MM.1S (cell line): Measurements from ENCODE around the gene METTL27.
"Not testable (repeated sequence)": the region's sequence is repeated elsewhere in the genome, so short reads cannot be mapped to it uniquely, and the experiment has no call there.

Experiments used
- DNase-seq: peaks from one replicate; pipeline ENCODE4 v3.0.0-alpha.2; 2015
- H2AFZ ChIP-seq: fragments of 300-600 bp; sonication (generic); 2 replicates; pipeline ENCODE4 v1.6.0; 2016; ENCODE audit warnings: antibody characterized with exemption, low read length
- H3F3A ChIP-seq: fragments of 300-600 bp; sonication (generic); 2 replicates; pipeline ENCODE4 v1.6.1; 2016; ENCODE audit warnings: mild to moderate bottlenecking, antibody characterized with exemption, low read length, moderate library complexity, mixed read lengths; ENCODE audit not compliant: insufficient read depth
- H3K27ac ChIP-seq: fragments of 300-600 bp; sonication (generic); 2 replicates; pipeline ENCODE4 v1.5.1; 2016; ENCODE audit warnings: mild to moderate bottlenecking, low read length
- H3K27me3 ChIP-seq: fragments of 300-600 bp; sonication (generic); replicated peaks from 2 replicates; pipeline ENCODE4 v1.6.0; 2016; ENCODE audit warnings: low read length; ENCODE audit not compliant: insufficient read depth
- H3K36me3 ChIP-seq: fragments of 300-600 bp; sonication (generic); replicated peaks from 2 replicates; pipeline ENCODE4 v1.6.1; 2016; ENCODE audit warnings: mild to moderate bottlenecking, low read length, mixed read lengths; ENCODE audit not compliant: insufficient read depth
- H3K4me1 ChIP-seq: fragments of 300-600 bp; sonication (generic); 2 replicates; pipeline ENCODE4 v1.6.1; 2016; ENCODE audit warnings: low read length, mixed read lengths
- H3K4me2 ChIP-seq: fragments of 300-600 bp; sonication (generic); 2 replicates; pipeline ENCODE4 v1.6.0; 2016; ENCODE audit warnings: low read depth, low read length
- H3K4me3 ChIP-seq: fragments of 300-600 bp; sonication (generic); 2 replicates; pipeline ENCODE4 v1.5.1; 2016; ENCODE audit warnings: low read length, mixed read lengths
- H3K79me2 ChIP-seq: fragments of 300-600 bp; sonication (generic); 2 replicates; pipeline ENCODE4 v1.6.1; 2016; ENCODE audit warnings: mixed run types, low read length, mixed read lengths
- H3K9ac ChIP-seq: fragments of 300-600 bp; sonication (generic); 2 replicates; pipeline ENCODE4 v1.6.1; 2016; ENCODE audit warnings: low read length, mixed read lengths
- H3K9me2 ChIP-seq: fragments of 300-600 bp; sonication (generic); replicated peaks from 2 replicates; pipeline ENCODE4 v1.6.1; 2016; ENCODE audit warnings: mild to moderate bottlenecking, low read length, mixed read lengths; ENCODE audit not compliant: insufficient read depth
- H3K9me3 ChIP-seq: fragments of 300-600 bp; sonication (generic); replicated peaks from 2 replicates; pipeline ENCODE4 v1.6.1; 2016; ENCODE audit warnings: mild to moderate bottlenecking, low read length, mixed read lengths; ENCODE audit not compliant: insufficient read depth
- H4K20me1 ChIP-seq: fragments of 300-600 bp; sonication (generic); 2 replicates; pipeline ENCODE4 v1.6.1; 2016; ENCODE audit warnings: mild to moderate bottlenecking, low read length, moderate library complexity, mixed read lengths; ENCODE audit not compliant: insufficient read depth
- CTCF ChIP-seq: fragments of 300-600 bp; sonication (generic); IDR thresholded peaks from 2 replicates; pipeline ENCODE4 v1.5.1; 2016; ENCODE audit warnings: antibody characterized with exemption, low read length, mixed read lengths
- EZH2 ChIP-seq: fragments of 300-600 bp; sonication (generic); optimal IDR thresholded peaks from 2 replicates; pipeline ENCODE3; 2017; ENCODE audit warnings: low read depth, mild to moderate bottlenecking, antibody characterized with exemption, low read length, mixed read lengths
- EZH2phosphoT487 ChIP-seq: fragments of 300-600 bp; sonication (generic); IDR thresholded peaks from 2 replicates; pipeline ENCODE4 v1.6.1; 2018; ENCODE audit warnings: antibody characterized with exemption, low read length

The METTL27 gene

GRCh38 chr7:73851410-73852338 lies 9.4 kb upstream of the METTL27 start:
- peaks cover 5% of the 10 kb centered on the region; the same call in 1 of the 2 replicates for H3K27me3 ChIP-seq
- H3K9me2 ChIP-seq = no peaks in the 10 kb centered on the region
- no peaks in the 10 kb centered on the region for H4K20me1 ChIP-seq
- H3K36me3 ChIP-seq = no peaks in the 10 kb centered on the region
- H3K9ac ChIP-seq = peak overlapping the region; percentile 49; the same call in 1 of the 2 replicates
- peak overlapping the region; percentile 56 for H3K4me2 ChIP-seq
- H3K9me3 ChIP-seq = no peaks in the 10 kb centered on the region
- peak overlapping the region; percentile 83 for H3K27ac ChIP-seq
- TF ChIP-seq EZH2 = no peak
- no peak for TF ChIP-seq EZH2phosphoT487
- TF ChIP-seq CTCF = no peak
- no peaks in the 10 kb centered on the region for H3K79me2 ChIP-seq
- 0 out of 2 replicates have a peak overlapping the region, but pooled peaks have one; percentile 9 for H2AFZ ChIP-seq
- no peak overlapping the region for H3K4me3 ChIP-seq
- peaks cover 25% of the 10 kb centered on the region for H3K4me1 ChIP-seq
- peak; percentile 86 for DNase-seq
- H3F3A ChIP-seq = peaks cover 8% of the 10 kb centered on the region

GRCh38 chr7:73850781-73851207 lies 8.5 kb upstream of the METTL27 start:
- TF ChIP-seq CTCF (no peak), EZH2phosphoT487 (no peak), EZH2 (no peak)
- Histone ChIP-seq H3K4me2 (peak overlapping the region; percentile 56; the same call in 1 of the 2 replicates), H3K4me3 (no peak overlapping the region), H3F3A (peaks cover 15% of the 10 kb centered on the region), H3K4me1 (peaks cover 32% of the 10 kb centered on the region), H3K79me2 (no peaks in the 10 kb centered on the region), H3K9me3 (no peaks in the 10 kb centered on the region), H2AFZ (0 out of 2 replicates have a peak overlapping the region, but pooled peaks have one; percentile 9), H3K9ac (peak overlapping the region; percentile 49; the same call in 1 of the 2 replicates), H3K36me3 (no peaks in the 10 kb centered on the region), H3K27ac (peak overlapping the region; percentile 83), H4K20me1 (no peaks in the 10 kb centered on the region), H3K27me3 (peaks cover 5% of the 10 kb centered on the region; the same call in 1 of the 2 replicates), H3K9me2 (no peaks in the 10 kb centered on the region)
- no peak for DNase-seq

DNA sequence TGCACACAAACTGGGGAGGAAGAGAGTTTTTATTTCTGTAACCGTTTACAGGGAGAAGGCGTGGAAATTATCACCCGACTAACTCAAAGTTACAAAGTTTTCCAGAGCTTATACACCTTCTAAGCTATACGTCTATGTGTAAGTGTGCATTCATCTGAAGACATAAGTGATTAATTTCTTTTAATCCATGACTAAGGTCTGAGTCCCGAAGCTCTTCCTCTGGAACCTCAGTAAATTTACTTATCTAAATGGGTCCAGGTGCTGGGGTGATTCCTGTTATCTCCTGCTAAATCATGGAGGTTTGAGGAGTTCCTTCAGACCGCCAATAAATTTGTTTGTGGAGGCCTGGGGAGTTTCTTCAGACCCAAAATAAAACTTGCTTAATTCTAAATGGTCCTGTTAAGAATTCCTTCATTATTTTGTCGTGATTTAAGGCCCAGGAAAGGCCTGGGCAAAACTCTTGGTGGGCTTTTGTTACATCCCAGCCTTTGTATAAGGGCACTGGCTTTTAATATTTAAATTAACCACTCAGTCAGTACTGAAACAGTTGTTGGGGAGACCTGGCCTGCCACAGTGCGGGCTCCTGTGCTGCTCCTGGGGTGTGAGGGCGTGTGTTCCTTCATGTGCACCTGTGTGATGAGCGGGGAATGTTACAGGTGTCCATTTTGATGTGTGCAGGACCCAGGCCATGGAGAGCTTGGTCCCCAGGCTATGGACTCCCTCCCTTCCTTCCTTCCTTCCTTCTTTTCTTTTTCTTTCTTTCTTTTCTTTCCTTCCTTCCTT lies 5.8 kb upstream of the METTL27 start:
- H3K9me3 ChIP-seq = no peaks in the 10 kb centered on the region
- H3K36me3 ChIP-seq = no peaks in the 10 kb centered on the region
- no peaks in the 10 kb centered on the region for H3K9me2 ChIP-seq
- H3K27ac ChIP-seq = no peak overlapping the region
- no peak overlapping the region for H3K9ac ChIP-seq
- H3F3A ChIP-seq = peaks cover 34% of the 10 kb centered on the region
- H2AFZ ChIP-seq = no peak overlapping the region
- H3K4me3 ChIP-seq = no peak overlapping the region
- no peaks in the 10 kb centered on the region for H3K27me3 ChIP-seq
- H3K4me2 ChIP-seq = no peak overlapping the region
- peaks cover 43% of the 10 kb centered on the region for H3K4me1 ChIP-seq
- no peaks in the 10 kb centered on the region for H4K20me1 ChIP-seq
- no peak for DNase-seq
- H3K79me2 ChIP-seq = no peaks in the 10 kb centered on the region
- TF ChIP-seq EZH2 (no peak), CTCF (no peak), EZH2phosphoT487 (no peak)

- peak overlapping the region; percentile 93 for H3K27ac ChIP-seq
- DNase-seq = peak; percentile 92
- H3K79me2 ChIP-seq, H3K36me3 ChIP-seq, H3K9me3 ChIP-seq, H3K9me2 ChIP-seq, H4K20me1 ChIP-seq, H3K27me3 ChIP-seq: not testable (repeated sequence)
- H3K9ac ChIP-seq = peak overlapping the region; percentile 62
- H3K4me1 ChIP-seq = peaks cover 35% of the 10 kb centered on the region
- H3F3A ChIP-seq = peaks cover 28% of the 10 kb centered on the region
- peak overlapping the region; percentile 36; the same call in 1 of the 2 replicates for H3K4me3 ChIP-seq
- H2AFZ ChIP-seq = peak overlapping the region; percentile 76
- peak overlapping the region; percentile 59 for H3K4me2 ChIP-seq
These were observed 3.4 kb upstream of the METTL27 start for GRCh38 chr7:73845701-73846195.
